ENCODE data around the gene RAD9A.

DNA sequence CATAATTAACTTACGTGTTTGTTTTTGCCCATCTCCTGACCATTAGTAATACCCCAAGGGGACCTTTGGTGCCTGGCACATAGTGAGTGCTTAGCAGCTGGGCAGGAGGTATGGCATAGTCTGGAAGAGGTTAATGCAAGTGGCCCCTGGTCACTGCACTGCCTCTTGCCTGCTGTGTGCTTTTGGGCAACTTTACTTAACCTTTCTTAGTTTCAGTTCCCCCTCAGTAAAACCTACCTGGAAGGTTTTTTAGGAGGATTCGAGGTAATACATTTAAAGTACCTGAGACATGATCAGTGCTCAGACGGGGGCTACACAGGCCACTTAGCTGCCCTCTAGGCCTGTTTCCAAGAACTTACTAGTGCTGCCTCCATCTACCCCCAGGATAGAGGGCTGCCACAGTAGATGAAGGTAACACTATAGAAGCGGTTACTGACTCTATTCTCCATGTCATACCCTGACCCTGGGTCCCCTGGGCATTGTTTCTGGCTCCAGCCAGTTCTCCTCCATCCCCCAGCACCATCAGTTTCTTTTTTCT is 41.8 kb upstream of the RAD9A start:
- TF ChIP-seq, protein P1, sequence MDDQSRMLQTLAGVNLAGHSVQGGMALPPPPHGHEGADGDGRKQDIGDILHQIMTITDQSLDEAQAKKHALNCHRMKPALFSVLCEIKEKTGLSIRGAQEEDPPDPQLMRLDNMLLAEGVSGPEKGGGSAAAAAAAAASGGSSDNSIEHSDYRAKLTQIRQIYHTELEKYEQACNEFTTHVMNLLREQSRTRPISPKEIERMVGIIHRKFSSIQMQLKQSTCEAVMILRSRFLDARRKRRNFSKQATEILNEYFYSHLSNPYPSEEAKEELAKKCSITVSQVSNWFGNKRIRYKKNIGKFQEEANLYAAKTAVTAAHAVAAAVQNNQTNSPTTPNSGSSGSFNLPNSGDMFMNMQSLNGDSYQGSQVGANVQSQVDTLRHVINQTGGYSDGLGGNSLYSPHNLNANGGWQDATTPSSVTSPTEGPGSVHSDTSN (IDR thresholded peaks at IDR 0.05): no peak
- TF ChIP-seq, protein P2, sequence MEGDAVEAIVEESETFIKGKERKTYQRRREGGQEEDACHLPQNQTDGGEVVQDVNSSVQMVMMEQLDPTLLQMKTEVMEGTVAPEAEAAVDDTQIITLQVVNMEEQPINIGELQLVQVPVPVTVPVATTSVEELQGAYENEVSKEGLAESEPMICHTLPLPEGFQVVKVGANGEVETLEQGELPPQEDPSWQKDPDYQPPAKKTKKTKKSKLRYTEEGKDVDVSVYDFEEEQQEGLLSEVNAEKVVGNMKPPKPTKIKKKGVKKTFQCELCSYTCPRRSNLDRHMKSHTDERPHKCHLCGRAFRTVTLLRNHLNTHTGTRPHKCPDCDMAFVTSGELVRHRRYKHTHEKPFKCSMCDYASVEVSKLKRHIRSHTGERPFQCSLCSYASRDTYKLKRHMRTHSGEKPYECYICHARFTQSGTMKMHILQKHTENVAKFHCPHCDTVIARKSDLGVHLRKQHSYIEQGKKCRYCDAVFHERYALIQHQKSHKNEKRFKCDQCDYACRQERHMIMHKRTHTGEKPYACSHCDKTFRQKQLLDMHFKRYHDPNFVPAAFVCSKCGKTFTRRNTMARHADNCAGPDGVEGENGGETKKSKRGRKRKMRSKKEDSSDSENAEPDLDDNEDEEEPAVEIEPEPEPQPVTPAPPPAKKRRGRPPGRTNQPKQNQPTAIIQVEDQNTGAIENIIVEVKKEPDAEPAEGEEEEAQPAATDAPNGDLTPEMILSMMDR (IDR thresholded peaks at IDR 0.05): no peak
- TF ChIP-seq FOXJ3 (CRISPR knock-in tag; IDR thresholded peaks at IDR 0.05) (no peak), TCF12 (IDR thresholded peaks at IDR 0.05) (no peak)
